Body of pancreas (tissue), 4 donors: ENCODE results near the gene MTPN. TPM values are rescaled to one million over a fixed set of nuclear protein-coding genes. Genes with fewer than 3 reads are reported as not detected.

ENCODE experiments used
- ATAC-seq: fragments of 150-250 bp; one replicate; pipeline ENCODE4 v1.9.1; 2016
- DNase-seq, 4 donors: peaks; one replicate each; pipeline ENCODE4 v3.0.0-alpha.2; 2019
- H3K27ac ChIP-seq, 4 donors: fragments of 200-600 bp; sonication (generic); 1 replicate in 3 of 4; 2 replicates in 1 of 4; pipeline versions ENCODE4 v1.5.1 to v1.6.1; 2016 to 2019; ENCODE audit warnings: mild to moderate bottlenecking in 1 of 4, mixed read lengths in 1 of 4, moderate library complexity in 1 of 4
- H3K27me3 ChIP-seq, 2 donors: fragments of 200-600 bp; sonication (generic); one replicate each; pipeline ENCODE4 v1.6.0; 2016; ENCODE audit warnings: mild to moderate bottlenecking in 1 of 2
- H3K36me3 ChIP-seq, 2 donors: fragments of 200-600 bp; sonication (generic); replicated peaks in 1 of 2; 2 replicates each; pipeline ENCODE4 v1.5.1; 2016; ENCODE audit warnings: low read depth in 2 of 2; ENCODE audit not compliant: insufficient read depth in 1 of 2
- H3K4me1 ChIP-seq: fragments of 200-600 bp; sonication (generic); one replicate; pipeline ENCODE4 v1.6.0; 2016
- H3K4me3 ChIP-seq, 2 donors: fragments of 200-600 bp; sonication (generic); 1 replicate in 1 of 2; 2 replicates in 1 of 2; pipeline ENCODE4 v1.5.1; 2016 to 2019
- H3K9me3 ChIP-seq, 3 donors: fragments of 200-600 bp; sonication (generic); 1 replicate in 2 of 3; 2 replicates in 1 of 3; pipeline ENCODE4 v1.5.1; 2016
- POLR2A ChIP-seq, 3 donors: fragments of 450-650 bp; IDR thresholded peaks; one replicate each; pipeline ENCODE4 v1.6.1; 2016; ENCODE audit warnings: antibody characterized with exemption in 3 of 3, mild to moderate bottlenecking in 2 of 3
- whole genome bisulfite sequencing, 2 donors: methylation state at CpG; one replicate each; pipeline ENCODE4 v1.1.5; 2017; 5-methylcytosine and 5-hydroxymethylcytosine counted together
- intact Hi-C: fragments of 100-400 bp; cut with DNase I; formaldehyde crosslinking; loops from one replicate; pipeline ENCODE4 v1.15.1; 2023
- total RNA-seq, 2 donors: library from RNA; depleted of rRNA; stranded (reverse); fragments of >200 nt; gene quantifications; one replicate each; pipeline ENCODE4 v1.1.0, GENCODE V29; 2016
- TF ChIP-seq, protein P1 (sequence below), 7 experiments: fragments of 450-650 bp in 4 of 7; fragments of 200-600 bp in 3 of 7; sonication (generic) in 3 of 7; IDR thresholded peaks; one replicate each; pipeline ENCODE4 v1.5.1; 2016 to 2019; ENCODE audit warnings: antibody characterized with exemption in 7 of 7

The MTPN gene
- total RNA-seq, 2 donors from 2014 or later, result 23.1 to 25.1 TPM

DNA sequence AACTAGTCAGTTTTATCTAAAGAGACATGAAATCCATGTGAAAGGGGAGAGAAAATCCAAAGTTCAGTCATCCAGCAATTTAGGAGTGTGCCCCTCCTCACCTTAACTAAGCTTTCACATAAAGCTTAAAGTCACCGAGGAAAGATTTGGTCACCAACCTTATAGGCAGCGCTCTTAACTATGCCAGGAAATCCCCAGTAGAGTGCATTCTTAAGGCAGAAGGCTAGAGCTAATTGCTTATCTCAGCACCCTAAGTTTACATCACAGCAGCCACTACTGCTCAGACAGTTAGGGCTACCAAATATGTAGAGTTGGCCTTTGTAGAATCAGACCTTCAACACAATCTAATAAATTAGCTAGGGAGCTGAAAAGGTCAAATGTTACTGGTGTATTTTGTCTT, 47.9 kb downstream of the MTPN start:
- intact Hi-C loops, result no loop called here
- Histone ChIP-seq H3K27me3 (no peaks in the 10 kb centered on the region), H3K9me3 (no peaks in the 10 kb centered on the region), H3K4me1 (peaks cover 17% of the 10 kb centered on the region), H3K27ac (no peak overlapping the region), H3K4me3 (no peak overlapping the region), H3K36me3 (no peaks in the 10 kb centered on the region)
- DNase-seq, result no peak
- no peak for ATAC-seq
- TF ChIP-seq, protein P1, sequence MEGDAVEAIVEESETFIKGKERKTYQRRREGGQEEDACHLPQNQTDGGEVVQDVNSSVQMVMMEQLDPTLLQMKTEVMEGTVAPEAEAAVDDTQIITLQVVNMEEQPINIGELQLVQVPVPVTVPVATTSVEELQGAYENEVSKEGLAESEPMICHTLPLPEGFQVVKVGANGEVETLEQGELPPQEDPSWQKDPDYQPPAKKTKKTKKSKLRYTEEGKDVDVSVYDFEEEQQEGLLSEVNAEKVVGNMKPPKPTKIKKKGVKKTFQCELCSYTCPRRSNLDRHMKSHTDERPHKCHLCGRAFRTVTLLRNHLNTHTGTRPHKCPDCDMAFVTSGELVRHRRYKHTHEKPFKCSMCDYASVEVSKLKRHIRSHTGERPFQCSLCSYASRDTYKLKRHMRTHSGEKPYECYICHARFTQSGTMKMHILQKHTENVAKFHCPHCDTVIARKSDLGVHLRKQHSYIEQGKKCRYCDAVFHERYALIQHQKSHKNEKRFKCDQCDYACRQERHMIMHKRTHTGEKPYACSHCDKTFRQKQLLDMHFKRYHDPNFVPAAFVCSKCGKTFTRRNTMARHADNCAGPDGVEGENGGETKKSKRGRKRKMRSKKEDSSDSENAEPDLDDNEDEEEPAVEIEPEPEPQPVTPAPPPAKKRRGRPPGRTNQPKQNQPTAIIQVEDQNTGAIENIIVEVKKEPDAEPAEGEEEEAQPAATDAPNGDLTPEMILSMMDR (IDR thresholded peaks at IDR 0.05), result no peak
- TF ChIP-seq POLR2A (IDR thresholded peaks at IDR 0.05), result no peak
- 86 to 92% methylated on average over 2 of the region's 2 CpGs for WGBS, 2 donors

DNA sequence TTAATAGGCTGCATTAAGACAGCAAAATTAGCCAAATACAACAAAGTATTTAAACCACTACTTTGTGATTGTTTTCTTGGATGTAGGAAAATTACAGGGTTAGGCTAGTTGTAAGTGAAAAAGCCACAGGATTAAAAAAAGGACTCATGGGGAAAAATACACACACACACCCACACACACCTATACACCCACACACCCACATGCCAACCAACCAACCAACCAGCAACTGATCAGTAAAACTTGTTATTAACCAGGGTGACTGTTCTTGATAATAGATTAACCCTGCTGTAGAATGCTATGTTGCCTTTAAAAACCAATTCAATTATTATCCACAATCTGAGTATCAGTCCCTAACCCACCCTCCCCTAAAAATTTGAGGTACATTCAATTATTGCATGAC, 49.0 kb downstream of the MTPN start:
- H3K9me3 ChIP-seq, result no peaks in the 10 kb centered on the region
- ATAC-seq (no peak), DNase-seq (no peak)
- intact Hi-C loops, result no loop called here
- no peak overlapping the region for H3K27ac ChIP-seq
- H3K4me3 ChIP-seq, result no peak overlapping the region
- TF ChIP-seq, protein P1 (IDR thresholded peaks at IDR 0.05), result no peak
- no peak for TF ChIP-seq POLR2A (IDR thresholded peaks at IDR 0.05)
- no peaks in the 10 kb centered on the region for H3K27me3 ChIP-seq
- H3K4me1 ChIP-seq, result peaks cover 17% of the 10 kb centered on the region
- H3K36me3 ChIP-seq, result no peaks in the 10 kb centered on the region

DNA sequence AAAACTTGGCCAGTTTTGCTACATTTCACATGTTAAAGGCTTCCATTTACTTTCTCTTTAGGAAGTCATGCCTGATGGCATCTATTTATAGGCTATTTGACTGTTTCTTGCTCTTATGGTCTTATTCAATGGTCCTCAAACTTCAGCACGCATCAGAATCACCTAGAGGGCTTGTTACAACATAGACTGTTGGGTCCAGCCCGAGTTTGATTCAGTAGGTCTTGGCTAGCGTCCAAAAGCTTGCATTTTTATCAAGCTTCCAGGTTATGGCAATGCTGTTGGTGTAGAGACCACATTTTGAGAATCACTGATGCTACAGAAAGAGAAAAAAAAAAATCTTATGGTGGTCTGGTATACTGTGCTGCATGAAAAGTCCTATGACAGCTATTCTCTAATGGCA, 51.9 kb downstream of the MTPN start:
- TF ChIP-seq, protein P1 (IDR thresholded peaks at IDR 0.05), result no peak
- no peak for TF ChIP-seq POLR2A (IDR thresholded peaks at IDR 0.05)
- H3K27ac ChIP-seq, result no peak overlapping the region
- no peaks in the 10 kb centered on the region for H3K36me3 ChIP-seq
- intact Hi-C loops, result no loop called here
- no peaks in the 10 kb centered on the region for H3K27me3 ChIP-seq
- ATAC-seq (no peak), DNase-seq (no peak)
- WGBS, 2 donors, result 66 to 69% methylated on average over 3 of the region's 3 CpGs
- peaks cover 8% of the 10 kb centered on the region for H3K4me1 ChIP-seq
- H3K9me3 ChIP-seq, result no peaks in the 10 kb centered on the region
- H3K4me3 ChIP-seq, result no peak overlapping the region

DNA sequence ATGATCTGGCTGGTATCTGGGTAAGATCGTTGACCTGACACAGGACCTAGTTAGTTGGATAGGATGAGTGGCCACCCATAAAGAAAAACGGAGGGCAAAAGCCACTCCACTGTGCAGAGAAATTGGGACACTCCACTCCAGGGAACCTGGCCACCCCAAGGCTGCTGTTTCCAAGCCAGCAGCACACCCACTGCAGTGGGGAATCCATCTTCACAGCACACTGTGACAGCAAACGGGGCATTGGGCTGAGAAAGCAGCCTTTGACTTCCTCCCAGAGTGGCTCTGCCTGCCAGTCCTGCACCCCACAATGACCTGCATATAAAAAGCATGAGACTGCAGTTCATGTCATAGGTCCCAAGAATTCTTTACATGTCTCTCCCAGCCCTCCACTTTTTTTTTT, 52.9 kb downstream of the MTPN start:
- WGBS, 2 donors, result 83 to 85% methylated on average over 2 to 3 of the region's 3 CpGs
- intact Hi-C loops, result no loop called here
- H3K9me3 ChIP-seq, result no peaks in the 10 kb centered on the region
- ATAC-seq (no peak), DNase-seq (no peak)
- H3K27me3 ChIP-seq, result no peaks in the 10 kb centered on the region
- TF ChIP-seq, protein P1 (IDR thresholded peaks at IDR 0.05), result no peak
- H3K4me1 ChIP-seq, result no peaks in the 10 kb centered on the region
- H3K4me3 ChIP-seq, result no peak overlapping the region
- no peak overlapping the region for H3K27ac ChIP-seq
- H3K36me3 ChIP-seq, result no peaks in the 10 kb centered on the region

DNA sequence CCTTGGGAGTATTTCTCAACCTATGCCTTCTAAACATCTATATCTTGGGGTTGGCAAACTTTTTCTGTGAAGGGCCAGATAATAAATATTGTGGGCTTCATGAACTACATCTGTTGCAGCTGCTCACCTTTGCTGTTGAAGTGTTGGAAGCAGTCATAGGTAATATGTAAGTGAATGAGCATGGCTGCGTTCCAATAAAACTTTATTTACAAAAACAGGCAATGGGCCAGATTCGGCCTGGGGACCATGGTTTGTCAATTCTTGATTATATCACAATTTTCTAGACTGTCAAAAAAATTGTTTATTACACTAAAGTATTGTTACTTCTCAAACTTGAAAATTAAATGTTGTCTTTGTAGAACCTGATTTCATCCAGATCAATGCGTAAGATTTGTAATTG, 54.9 kb downstream of the MTPN start:
- Histone ChIP-seq H3K27me3 (no peaks in the 10 kb centered on the region), H3K4me3 (no peak overlapping the region), H3K36me3 (no peaks in the 10 kb centered on the region), H3K27ac (no peak overlapping the region), H3K9me3 (no peaks in the 10 kb centered on the region), H3K4me1 (no peaks in the 10 kb centered on the region)
- DNase-seq (no peak), ATAC-seq (no peak)
- intact Hi-C loops, result no loop called here
- WGBS, 2 donors, result 89 to 91% methylated on average over 3 of the region's 3 CpGs
- no peak for TF ChIP-seq POLR2A (IDR thresholded peaks at IDR 0.05)
- TF ChIP-seq, protein P1 (IDR thresholded peaks at IDR 0.05), result no peak
